HG03066 (cell line): ENCODE results near the gene JHY.
"Not testable (repeated sequence)": the region's sequence is repeated elsewhere in the genome, so short reads cannot be mapped to it uniquely, and the experiment has no call there.

Experiments
- ATAC-seq: cut with Tn5 transposase; IDR thresholded peaks from one replicate; pipeline ENCODE4 v1.9.1; 2021; ENCODE audit warnings: low read depth; ENCODE audit not compliant: unreplicated experiment

Gene JHY

DNA sequence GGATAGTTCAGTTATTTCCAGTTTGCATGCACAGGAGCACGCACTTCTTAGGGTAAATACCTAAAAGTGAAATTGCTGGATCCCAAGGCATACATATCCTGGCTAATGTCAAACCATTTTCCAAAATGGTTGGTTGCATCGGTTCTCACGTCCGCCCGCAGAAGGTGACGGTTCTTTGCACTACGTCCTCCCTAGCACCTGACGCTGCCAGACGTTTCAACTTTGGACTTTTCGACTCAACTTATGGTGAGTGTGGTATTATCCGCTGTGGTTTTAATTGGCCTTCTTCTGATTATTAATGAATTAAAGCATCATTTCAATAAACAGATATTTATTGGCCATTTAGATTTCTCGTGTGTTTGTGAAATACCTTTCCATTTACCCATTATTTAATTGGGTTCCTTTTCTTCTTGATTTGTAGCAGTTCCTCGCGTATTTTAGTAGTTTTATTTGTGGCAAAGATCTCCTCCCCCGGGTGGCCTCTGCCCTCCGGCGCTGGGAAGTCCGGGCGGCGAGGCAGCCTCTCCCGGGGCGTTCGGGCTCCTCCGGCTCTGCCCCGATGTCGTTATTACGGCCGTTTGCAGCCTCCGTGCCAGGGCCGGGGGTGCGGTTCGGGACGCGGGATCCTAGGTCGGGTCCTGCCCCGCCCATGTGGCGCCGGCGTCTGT is at the start of gene JHY:
Gene JHY, plus strand, starts transcription at position 571 of the 668 bp plus-strand sequence. CDS start 3,091 bp downstream, outside the sequence.
- no peak for ATAC-seq

DNA sequence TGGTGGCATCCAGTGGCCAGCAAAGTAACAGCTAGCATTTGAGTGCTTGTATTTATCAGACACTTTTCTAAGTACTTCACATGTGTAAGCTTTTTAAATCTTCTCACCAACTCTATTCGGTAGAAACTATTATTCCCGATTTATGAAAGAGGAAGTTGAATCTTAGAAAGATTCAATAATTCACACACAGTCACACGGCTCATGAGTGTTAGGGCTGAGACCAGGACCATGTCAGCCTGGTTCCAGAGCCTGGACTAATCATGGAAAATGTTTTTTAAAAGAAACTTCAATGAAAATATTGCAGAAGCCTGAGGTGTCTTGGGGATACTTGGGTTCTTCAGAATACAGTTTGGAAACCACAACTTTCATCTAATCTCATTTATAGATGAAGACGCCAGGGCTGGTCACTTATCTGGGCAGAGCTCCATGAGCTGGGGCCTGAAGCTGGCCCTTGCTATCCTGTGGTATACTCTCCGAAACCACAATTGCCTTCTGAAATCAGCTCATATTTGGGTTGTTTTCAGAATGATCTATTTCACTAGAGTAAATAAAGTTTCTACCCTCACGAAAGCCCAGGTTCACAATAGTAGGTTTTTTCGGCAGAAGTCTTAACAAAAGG is 48.6 kb upstream of the JHY start:
- no peak for ATAC-seq

DNA sequence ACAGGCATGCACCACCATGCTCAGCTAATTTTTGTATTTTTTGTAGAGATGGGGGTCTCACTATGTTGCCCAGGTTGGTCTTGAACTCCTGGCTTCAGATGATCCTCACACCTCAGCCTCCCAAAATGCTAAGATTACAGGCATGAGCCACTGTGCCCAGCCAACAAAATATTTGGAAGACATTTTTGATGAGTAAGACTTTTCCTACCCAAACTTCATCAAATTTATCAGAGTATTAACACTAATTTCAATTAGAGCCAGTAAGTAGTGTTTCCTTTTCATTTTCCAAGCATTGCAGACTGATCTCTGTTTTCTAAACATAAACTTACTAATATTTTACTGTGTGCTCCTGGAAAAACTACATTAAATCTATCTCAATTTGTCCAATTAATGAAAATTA is 45.6 kb upstream of the JHY start:
- no peak for ATAC-seq

DNA sequence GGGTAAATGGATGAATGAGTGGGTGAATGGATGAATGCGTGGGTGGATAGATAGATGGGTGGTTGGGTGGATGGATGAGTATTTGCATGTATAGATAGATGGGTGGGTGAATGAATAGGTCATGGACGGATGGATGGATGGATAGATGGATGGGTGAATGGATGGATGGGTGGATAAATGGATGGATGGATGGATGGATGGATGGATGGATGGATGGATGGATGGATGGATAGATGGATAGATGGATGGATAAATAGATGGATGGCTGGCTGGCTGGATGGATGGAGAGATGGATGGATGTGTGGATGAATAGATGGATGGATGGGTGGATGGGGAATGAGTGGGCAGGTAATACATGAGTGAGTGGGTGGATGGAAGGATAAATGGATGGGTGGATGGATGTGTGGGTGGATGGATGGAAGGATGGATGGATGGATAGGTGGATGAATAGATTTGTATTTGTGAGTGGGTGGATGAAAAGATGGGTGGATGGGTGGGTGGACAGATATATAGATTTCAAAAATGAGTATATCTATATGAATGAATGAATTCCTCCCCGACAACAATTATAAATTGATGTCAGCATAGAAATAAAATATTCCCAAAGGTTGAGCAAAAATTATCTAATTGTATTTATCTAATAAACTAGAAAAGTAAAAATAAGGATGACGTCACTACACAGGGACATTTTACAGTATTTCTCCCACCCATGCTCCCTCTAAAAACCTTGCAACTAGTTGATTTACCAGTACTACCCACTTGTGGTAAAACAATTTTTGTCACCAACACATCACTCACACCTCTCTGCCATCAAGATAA is 44.8 kb upstream of the JHY start:
- ATAC-seq = no peak

DNA sequence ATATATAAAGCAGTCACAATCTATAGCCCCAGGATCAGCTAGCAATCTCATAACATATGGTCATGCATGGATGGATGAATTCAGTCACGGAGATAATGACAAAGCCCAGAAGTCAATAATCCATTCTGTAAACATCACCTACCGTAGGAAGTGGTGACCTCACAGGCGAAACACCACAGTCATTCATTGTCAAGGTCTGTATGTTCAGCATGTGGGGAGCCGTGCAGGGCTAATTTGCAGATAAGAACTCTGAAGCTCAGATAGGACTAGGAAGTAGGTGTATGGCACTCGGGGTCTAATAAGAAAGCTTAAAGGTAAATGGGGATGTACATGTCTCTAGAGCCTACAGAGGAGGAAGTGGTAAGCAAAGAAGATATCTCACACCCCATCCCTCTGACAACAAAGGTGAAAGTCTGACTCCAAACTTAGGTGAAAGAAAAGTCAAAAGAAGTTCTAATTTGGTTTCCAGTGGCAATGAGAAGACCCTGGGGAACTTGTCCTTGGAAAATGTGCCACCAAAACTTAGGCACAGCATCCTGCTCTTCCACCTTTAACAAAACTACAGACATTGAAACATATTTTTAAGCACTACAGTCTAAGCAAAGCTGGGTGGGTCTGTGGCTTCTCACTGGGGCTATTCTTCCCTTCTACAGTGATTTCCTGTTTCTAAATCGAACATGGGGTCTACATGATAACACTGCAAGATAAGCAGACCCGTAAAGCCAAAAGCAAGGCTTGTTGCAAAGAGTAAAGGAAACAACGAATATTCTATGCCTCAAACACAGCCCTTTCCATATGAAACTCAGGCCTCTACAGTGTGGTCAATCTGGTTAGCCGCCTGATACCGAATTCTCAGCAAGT is 39.0 kb upstream of the JHY start:
- ATAC-seq = peak; percentile 64

DNA sequence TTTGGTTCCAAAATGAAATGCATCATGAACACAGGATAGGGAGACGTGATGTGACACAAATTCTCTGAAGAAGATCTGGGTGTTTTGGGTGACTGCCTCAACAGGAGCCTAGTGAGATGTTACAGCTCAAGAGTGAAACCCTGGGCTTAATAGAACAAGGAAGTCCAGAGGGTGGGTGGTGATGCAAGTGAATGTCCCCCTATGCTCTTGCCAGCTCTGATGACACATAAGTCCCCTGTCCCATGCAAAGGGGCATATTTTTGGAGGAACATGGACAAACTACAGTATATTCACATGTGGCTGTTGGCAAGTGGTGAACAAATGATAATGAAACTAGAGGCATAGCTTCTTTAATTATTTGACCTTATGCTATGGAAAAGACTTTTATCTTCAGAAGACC is 35.1 kb upstream of the JHY start:
- no peak for ATAC-seq

DNA sequence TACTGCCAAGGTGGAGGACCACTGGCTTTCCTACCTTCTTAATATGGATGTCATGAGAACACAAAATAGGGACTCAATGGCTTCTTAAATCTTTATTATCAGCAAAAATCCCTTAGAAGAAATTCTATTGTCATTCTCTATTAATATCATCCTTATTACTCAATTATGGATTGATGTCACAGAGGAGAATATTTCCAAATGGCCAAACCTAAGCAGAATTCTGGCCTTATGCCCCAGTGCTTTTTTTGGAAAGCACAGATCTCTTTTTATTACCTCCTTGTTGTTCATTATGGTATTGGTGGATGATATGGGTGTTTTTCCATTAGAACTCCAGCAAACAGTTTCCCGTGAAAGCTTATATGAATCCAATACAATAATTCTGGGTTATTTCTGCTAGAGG is 34.4 kb upstream of the JHY start:
- ATAC-seq = no peak

DNA sequence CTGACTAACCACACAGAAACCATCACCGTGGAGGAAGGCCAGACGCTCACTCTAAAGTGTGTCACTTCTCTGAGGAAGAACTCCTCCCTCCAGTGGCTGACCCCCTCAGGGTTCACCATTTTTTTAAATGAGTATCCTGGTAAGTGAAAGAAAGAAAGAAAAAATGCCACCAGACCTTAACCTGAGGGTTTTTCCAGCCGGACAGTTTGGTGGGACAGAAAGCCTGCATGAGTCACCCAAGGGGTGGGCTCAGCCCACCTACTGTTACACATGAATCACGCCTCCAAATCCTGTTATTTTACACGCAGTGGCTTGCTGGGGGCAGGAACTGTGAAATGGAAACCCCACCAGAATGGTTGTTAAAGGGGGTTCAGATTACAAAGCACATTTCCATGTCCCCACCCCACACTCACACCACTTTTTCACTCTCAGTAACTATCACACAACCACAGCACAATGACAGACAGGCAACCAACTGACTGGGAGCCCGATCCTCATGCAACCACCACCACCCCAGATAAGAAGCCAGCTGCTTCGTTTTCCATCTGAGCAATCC is 32.4 kb upstream of the JHY start:
- ATAC-seq = no peak

DNA sequence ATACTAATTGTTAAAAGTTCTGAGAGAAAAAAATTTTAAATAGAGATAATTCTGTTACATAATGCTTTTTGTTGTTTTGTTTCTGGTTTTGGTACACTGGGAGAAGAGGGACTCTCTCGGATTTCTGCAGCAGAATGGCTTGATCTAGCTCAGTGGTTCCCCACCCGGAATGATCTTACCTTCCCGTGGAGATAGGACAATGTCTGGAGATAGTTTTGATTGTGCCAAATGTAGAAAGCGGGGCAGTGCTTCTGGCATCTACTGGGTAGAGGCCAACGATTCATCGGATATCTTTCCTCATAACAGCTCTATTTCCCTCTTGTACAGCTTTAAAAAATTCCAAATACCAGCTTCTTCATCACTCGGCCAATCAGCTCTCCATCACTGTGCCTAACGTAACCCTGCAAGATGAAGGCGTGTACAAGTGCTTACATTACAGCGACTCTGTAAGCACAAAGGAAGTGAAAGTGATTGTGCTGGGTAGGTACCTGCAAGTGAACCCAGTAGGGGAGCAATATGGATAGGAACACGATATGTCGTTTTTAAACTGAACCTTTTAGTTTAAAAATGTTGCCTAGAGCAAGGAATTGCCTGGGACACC is 31.1 kb upstream of the JHY start:
- ATAC-seq = peak; percentile 62

DNA sequence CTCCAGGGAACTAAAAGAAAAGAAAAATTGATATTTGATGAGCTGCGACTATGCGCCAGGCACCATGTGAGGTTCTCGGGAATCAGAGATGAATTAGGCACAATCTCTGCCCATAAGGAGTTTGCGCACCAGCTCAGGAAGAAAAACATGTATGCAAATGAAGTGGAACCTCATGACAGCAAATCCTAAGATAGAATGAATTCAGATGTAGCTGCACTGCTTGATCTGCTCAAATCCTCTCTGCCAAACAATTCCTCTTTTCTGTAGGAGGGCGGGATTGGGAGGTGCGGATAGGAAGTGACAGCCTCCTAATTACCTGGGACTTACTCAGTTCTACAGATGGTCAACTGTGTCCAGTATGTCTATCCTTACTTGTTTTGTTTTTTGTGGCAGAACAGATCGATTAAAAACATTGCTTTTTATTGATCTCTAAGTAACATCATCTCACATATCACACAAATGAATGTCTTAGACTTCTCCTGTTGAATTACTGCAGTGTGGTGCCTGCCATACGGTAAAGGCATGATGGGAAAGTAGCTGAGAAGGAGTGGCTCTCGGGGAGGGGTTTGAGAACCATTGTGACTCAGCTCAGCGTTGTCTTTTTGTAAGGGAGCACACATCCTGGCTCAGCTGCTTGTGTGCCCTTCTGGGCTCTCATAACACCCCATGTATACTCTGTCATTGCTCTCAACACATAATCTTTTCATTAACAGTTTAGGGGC is 30.3 kb upstream of the JHY start:
- ATAC-seq = no peak

DNA sequence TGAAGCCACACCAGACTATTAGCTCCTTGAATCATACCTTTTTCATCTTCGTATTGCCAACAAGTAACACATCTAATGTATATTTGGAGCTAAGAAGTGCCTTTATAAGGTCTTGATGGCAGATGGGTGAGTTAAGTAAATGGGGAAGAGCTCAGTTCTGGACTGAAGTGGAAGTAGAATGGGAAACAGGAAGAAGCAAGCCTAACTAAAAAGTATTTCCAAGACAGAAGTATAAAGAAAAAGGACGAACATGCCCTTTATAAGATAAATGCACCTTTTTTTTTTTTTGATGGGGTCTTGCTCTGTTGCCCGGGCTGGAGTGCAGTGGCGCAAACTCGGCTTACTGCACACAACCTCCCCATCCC is 29.8 kb upstream of the JHY start:
- ATAC-seq = no peak

DNA sequence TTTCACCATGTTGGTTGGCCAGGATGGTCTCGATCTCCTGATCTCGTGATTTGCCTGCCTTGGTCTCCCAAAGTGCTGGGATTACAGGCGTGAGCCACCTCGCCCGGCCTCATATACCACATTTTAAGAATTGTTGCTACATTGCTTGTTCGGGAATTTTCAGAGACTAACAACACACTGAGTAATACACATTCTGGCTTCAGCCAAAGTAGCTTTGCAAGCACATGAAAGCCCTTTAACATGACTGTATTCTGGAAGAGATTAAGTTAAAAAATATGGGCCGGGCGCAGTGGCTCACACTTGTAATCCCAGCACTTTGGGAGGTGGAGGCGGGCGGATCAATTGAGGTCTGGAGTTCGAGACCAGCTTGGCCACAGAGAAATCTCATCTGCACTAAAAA is 29.3 kb upstream of the JHY start:
- no peak for ATAC-seq

DNA sequence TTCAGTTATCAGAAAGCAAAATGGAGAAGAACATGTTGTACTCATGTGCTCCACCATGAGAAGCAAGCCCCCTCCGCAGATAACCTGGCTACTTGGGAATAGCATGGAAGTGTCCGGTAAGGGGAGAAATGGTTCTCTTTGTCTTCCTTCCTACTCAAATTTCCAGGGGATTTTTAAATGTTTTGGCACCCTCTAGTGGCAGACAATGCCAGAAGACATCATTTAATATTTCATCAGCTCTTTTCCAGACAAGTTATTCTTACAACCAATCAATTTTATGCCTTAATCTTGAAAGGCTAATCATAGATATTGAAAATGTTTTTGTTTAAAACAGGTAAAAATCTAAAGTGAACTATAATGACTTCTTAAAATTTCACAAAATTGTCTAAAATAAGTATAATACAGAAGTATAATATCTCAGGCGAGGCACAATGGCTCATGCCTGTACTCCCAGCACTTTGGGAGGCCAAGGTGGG is 28.6 kb upstream of the JHY start:
- no peak for ATAC-seq

DNA sequence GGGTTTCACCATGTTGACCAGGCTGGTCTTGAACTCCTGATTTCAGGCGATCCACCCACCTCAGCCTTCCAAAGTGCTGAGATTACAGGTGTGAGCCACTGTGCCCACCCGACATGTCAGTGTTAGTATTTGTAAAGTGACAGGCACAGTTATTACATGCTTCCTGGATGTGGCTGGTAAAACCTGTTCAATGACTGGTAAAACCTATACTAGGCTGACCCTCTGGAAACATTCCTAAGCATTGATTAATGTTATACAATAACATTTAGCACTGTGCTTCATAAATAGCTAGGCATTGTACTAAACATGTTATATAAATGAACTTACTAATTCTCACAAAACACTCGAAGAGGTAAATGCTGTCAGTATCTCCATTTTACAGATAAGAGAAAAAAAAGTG is 20.9 kb upstream of the JHY start:
- ATAC-seq = no peak

DNA sequence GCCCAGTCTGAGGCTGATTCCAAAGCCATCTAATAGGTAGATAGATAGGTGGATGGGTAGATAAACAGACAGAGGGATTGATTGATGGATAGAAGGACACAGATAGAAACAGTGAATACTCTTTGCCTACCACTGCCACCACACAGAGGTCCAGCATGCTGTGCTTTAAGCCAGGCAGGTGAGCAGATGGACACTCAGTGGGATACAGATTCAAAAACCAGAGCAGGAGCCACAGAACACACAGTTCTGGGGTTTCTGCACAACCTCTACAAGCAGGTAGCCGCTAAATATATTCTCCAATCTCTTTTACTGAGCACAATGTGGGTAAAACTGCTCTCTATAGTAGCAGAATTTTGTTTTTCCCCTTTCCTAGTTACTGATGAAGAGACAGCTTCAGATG is 20.5 kb upstream of the JHY start:
- no peak for ATAC-seq

DNA sequence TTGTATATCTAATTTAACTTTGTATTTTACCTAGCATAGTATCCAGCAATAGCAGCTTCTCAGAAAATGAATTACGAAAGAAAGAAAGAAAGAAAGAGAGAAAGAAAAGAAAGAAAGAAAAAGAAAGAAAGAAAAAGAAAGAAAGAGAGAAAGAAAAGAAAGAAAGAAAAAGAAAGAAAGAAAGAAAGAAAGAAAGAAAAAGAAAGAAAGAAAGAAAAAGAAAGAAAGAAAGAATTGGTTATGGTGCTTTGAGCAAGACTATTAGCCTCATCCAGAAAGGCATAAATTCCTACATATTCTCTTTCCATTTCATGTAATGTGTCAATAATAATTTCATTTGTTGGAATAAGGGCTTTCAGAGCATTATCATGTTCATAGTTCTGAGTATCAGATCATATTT is 19.4 kb upstream of the JHY start:
- ATAC-seq = not testable (repeated sequence)

DNA sequence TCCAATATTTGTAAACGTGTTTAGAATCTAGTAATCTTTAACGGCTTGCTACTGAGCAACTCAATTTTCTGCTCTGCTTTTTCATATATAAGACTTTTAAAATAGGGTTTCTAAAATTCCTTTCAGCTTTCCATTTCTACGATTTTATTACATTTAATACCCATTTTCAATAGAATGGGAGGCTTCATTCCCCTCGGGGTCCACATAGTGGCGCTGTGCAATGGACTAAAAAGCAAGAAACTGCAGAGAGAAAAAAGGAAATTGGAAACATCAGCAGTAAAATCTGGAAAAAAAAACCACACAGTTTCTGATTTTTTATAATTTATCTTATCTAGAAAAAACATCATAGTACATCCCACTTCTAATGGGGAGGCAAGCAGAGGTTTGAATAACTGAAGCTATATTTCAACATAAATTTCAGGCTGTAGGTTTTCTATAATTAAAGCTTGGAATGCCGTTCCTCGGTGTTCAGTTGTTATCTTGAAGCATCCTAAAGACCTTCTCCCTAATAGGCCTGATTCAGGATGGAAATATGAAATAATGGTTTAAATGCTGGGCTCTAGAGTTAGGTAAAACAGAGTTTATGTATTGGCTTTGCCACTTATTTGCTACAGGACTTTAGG is 18.7 kb upstream of the JHY start:
- no peak for ATAC-seq

DNA sequence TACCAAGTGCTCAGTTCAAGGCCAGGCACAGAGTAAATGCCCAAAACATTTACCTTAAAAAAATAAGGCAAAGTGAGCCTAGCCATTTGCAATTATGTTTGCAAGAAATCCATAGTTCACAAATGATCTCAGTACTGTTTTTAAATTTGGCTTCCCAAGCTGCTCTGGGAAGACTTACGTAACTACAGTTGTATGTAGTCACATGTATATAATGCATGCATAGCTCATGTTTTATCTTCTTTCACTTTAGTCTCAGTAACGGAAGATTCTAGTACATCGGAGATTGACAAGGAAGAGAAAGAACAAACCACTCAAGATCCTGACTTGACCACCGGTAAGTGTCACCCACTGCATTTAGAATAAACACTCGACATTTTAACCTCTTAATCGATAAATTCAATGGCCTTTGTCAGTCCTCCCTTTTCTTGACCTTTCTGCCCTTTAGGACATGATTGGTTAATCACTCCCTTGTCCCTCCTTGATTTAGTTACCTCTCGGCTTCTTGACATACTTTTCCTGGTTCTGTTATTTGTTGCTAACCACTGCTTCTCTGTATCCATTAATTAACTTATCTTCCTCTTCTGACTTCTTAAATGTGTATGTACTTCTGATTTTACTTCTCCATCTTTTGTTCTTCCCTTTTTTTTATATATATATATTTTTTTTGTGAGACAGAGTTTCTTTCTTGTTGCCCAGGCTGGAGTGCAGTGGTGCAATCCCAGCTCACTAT is 18.0 kb upstream of the JHY start:
- no peak for ATAC-seq
